HepG2 (cell line): ENCODE results near the gene CDH1. TPM values are rescaled to one million over a fixed set of nuclear protein-coding genes. Genes with fewer than 3 reads are reported as not detected.
A peak's percentile ranks its signal among the peaks of the same experiment; 100 is the strongest.

Experiments used
- ATAC-seq: fragments of 200-7000 bp; cut with Tn5 transposase; 3 replicates; pipeline ENCODE4 v1.9.1; 2020; ENCODE audit warnings: mild to moderate bottlenecking, moderate library complexity
- BruUV-seq: library from RNA; stranded (reverse); fragments of 400-500 nt; replicated peaks from 2 replicates; lab custom pipeline; 2021; lab: Mats Ljungman, UMichigan
- CTCF ChIA-PET: fragments of 300-600 bp; formaldehyde crosslinking; extraction: SDS; loops from one replicate; lab custom pipeline; 2021; ENCODE audit warnings: low total read pairs, inconsistent platforms, low intra/inter-chr PET ratio; lab: Yijun Ruan, JAX
- POLR2A ChIA-PET: fragments of 350-600 bp; sonication (Branson Sonifier 250); formaldehyde crosslinking; loops from one replicate; lab custom pipeline; 2020; ENCODE audit warnings: antibody characterized with exemption, inconsistent platforms; lab: Yijun Ruan, JAX
- DNase-seq: peaks from one replicate; pipeline ENCODE4 v3.0.0-alpha.2; 2015; ENCODE audit warnings: low spot score
- FAIRE-seq: peaks from 3 replicates; lab custom pipeline; 2011; peaks lifted over from hg19 to GRCh38; lab: Jason Lieb, UNC
- H2AFZ ChIP-seq: one replicate; pipeline ENCODE4 v1.6.1; 2011; ENCODE audit warnings: low read length, inconsistent platforms
- H3K27ac ChIP-seq: fragments of 300-600 bp; 3 replicates; pipeline ENCODE4 v1.8.0; 2011; ENCODE audit warnings: mixed run types, mild to moderate bottlenecking, mixed read lengths, low read length, inconsistent platforms; ENCODE audit not compliant: insufficient read depth; ENCODE audit errors: extremely low read length
- H3K27me3 ChIP-seq, 2 experiments: fragments of 200-600 bp in 1 of 2; 2 replicates in 1 of 2; 3 replicates in 1 of 2; pipeline versions ENCODE4 v1.6.0 to v1.8.0; 2011; ENCODE audit warnings: low read length in 2 of 2, mild to moderate bottlenecking in 2 of 2, moderate library complexity in 2 of 2, inconsistent platforms in 1 of 2; ENCODE audit not compliant: insufficient read depth in 2 of 2, control insufficient read depth in 1 of 2
- H3K36me3 ChIP-seq, 2 experiments: fragments of 200-600 bp in 1 of 2; replicated peaks in 1 of 2; 2 replicates in 1 of 2; 3 replicates in 1 of 2; pipeline versions ENCODE4 v1.5.1 to v1.8.0; 2011; ENCODE audit warnings: low read length in 2 of 2, inconsistent platforms in 1 of 2; ENCODE audit not compliant: insufficient read depth in 2 of 2, control insufficient read depth in 1 of 2
- H3K4me1 ChIP-seq: 2 replicates; pipeline ENCODE4 v1.5.1; 2012; ENCODE audit warnings: low read length, inconsistent platforms; ENCODE audit not compliant: insufficient read depth
- H3K4me2 ChIP-seq: 2 replicates; pipeline ENCODE4 v1.6.0; 2011; ENCODE audit warnings: low read depth, low read length, inconsistent platforms
- H3K4me3 ChIP-seq, 3 experiments: fragments of 200-600 bp in 1 of 3; sonication (generic), shearing (Covaris generic) in 1 of 3; replicated peaks in 1 of 3; 2 replicates each; pipeline ENCODE4 v1.5.1; 2011 to 2016; ENCODE audit warnings: low read length in 3 of 3, inconsistent platforms in 2 of 3, low read depth in 2 of 3, mild to moderate bottlenecking in 2 of 3, control low read depth in 1 of 3, mixed read lengths in 1 of 3; ENCODE audit not compliant: insufficient read depth in 1 of 3
- H3K79me2 ChIP-seq: one replicate; pipeline ENCODE4 v1.6.1; 2011; ENCODE audit warnings: low read length, inconsistent platforms; ENCODE audit not compliant: insufficient read depth
- H3K9ac ChIP-seq: 2 replicates; pipeline ENCODE4 v1.6.0; 2011; ENCODE audit warnings: mild to moderate bottlenecking, low read depth, low read length, inconsistent platforms; ENCODE audit not compliant: insufficient read depth
- H3K9me3 ChIP-seq: 2 replicates; pipeline ENCODE4 v1.5.1; 2012; ENCODE audit warnings: mild to moderate bottlenecking, low read length
- H4K20me1 ChIP-seq: 2 replicates; pipeline ENCODE4 v1.6.0; 2011; ENCODE audit warnings: inconsistent platforms, mild to moderate bottlenecking, low read length, moderate library complexity; ENCODE audit not compliant: insufficient read depth
- ATF1 ChIP-seq: IDR thresholded peaks from 2 replicates; pipeline ENCODE4 v1.6.1; 2016; ENCODE audit warnings: mild to moderate bottlenecking, control low read depth
- CBX1 ChIP-seq: IDR thresholded peaks from one replicate; pipeline ENCODE4 v1.6.1; 2016; ENCODE audit warnings: antibody characterized with exemption, low read depth
- ELF1 ChIP-seq: sonication (generic); formaldehyde crosslinking; IDR thresholded peaks from 2 replicates; pipeline ENCODE4 v1.4.0; 2020; ENCODE audit warnings: missing genetic modification reagents
- GTF3A ChIP-seq: sonication (generic); formaldehyde crosslinking; conservative IDR thresholded peaks from 2 replicates; pipeline ENCODE4 v1.4.0; 2020; ENCODE audit warnings: mild to moderate bottlenecking, missing genetic modification reagents
- PHF20 ChIP-seq: sonication (generic); formaldehyde crosslinking; IDR thresholded peaks from 2 replicates; pipeline ENCODE4 v1.5.0; 2020; ENCODE audit warnings: mild to moderate bottlenecking, missing genetic modification reagents
- RBFOX2 ChIP-seq: fragments of 200-400 bp; formaldehyde crosslinking; IDR thresholded peaks from 2 replicates; pipeline ENCODE4 v1.6.1; 2017; ENCODE audit warnings: low read depth, mild to moderate bottlenecking, low read length
- ZBTB44 ChIP-seq: sonication (generic); formaldehyde crosslinking; IDR thresholded peaks from 2 replicates; pipeline ENCODE4 v1.4.0; 2020; ENCODE audit warnings: missing genetic modification reagents
- ZNF10 ChIP-seq: sonication (generic); formaldehyde crosslinking; IDR thresholded peaks from 2 replicates; pipeline ENCODE4 v1.4.0; 2020; ENCODE audit warnings: mild to moderate bottlenecking, low read depth, missing genetic modification reagents, borderline replicate concordance
- ZNF160 ChIP-seq: sonication (generic); formaldehyde crosslinking; IDR thresholded peaks from 2 replicates; pipeline ENCODE4 v1.8.0; 2022; ENCODE audit warnings: mild to moderate bottlenecking, inconsistent platforms, missing genetic modification reagents
- ZNF337 ChIP-seq: sonication (generic); formaldehyde crosslinking; IDR thresholded peaks from 2 replicates; pipeline ENCODE4 v1.5.1; 2020; ENCODE audit warnings: missing genetic modification reagents, low read depth, mild to moderate bottlenecking, borderline replicate concordance
- ZNF597 ChIP-seq: sonication (generic); formaldehyde crosslinking; IDR thresholded peaks from 2 replicates; pipeline ENCODE4 v1.5.0; 2020; ENCODE audit warnings: missing genetic modification reagents
- ZNF776 ChIP-seq: sonication (generic); formaldehyde crosslinking; IDR thresholded peaks from 2 replicates; pipeline ENCODE4 v1.4.0; 2020; ENCODE audit warnings: mild to moderate bottlenecking, missing genetic modification reagents
- WGBS: methylation state at CpG from one replicate; pipeline ENCODE4 v1.1.6; 2017; ENCODE audit warnings: low lambda C conversion rate; 5-methylcytosine and 5-hydroxymethylcytosine counted together
- in situ Hi-C: cut with HindIII; loops from 2 replicates; pipeline ENCODE4 v1.10.0; 2017; ENCODE audit warnings: low pct_unique_long_range_greater_than_20kb; ENCODE audit not compliant: extremely low pct_ligation_motif_present
- intact Hi-C: fragments of 100-400 bp; cut with micrococcal nuclease; formaldehyde crosslinking; loops from one replicate; pipeline ENCODE4 v1.10.0; 2022; ENCODE audit not compliant: unreplicated experiment
- polyA plus RNA-seq, 8 experiments: library from polyadenylated mRNA; depleted of rRNA in 3 of 8; stranded (reverse) in 7 of 8; unstranded in 1 of 8; fragments of >200 nt; fragmentation: Illumina TruSeq in 4 of 8; extraction: Trizol in 4 of 8; gene quantifications; 2 replicates each; pipeline versions ENCODE4 v1.2.1 to v1.2.3, GENCODE V29; 2011 to 2016; ENCODE audit warnings: low read depth in 4 of 8, missing spikeins in 1 of 8, mixed read lengths in 1 of 8; ENCODE audit not compliant: insufficient read depth in 1 of 8
- total RNA-seq, 5 experiments: library from RNA; depleted of rRNA; stranded (reverse); fragments of >200 nt; fragmentation: Illumina TruSeq; extraction: Trizol; gene quantifications; 2 replicates each; pipeline ENCODE4 v1.2.3, GENCODE V29; 2016; ENCODE audit warnings: low read depth in 1 of 5
- TF ChIP-seq, protein P1 (sequence below): sonication (generic); formaldehyde crosslinking; IDR thresholded peaks from 2 replicates; pipeline ENCODE4 v1.4.0; 2020; ENCODE audit warnings: mild to moderate bottlenecking, missing genetic modification reagents, borderline replicate concordance
- TF ChIP-seq, protein P2 (sequence below): sonication (generic); formaldehyde crosslinking; IDR thresholded peaks from 2 replicates; pipeline ENCODE4 v1.4.0; 2020; ENCODE audit warnings: missing genetic modification reagents
- TF ChIP-seq, protein P3 (sequence below): sonication (generic); formaldehyde crosslinking; IDR thresholded peaks from 2 replicates; pipeline ENCODE4 v1.8.1; 2023; ENCODE audit warnings: mild to moderate bottlenecking, missing genetic modification reagents
- TF ChIP-seq, protein P4 (sequence below): sonication (generic); formaldehyde crosslinking; IDR thresholded peaks from 2 replicates; pipeline ENCODE4 v1.4.0; 2020; ENCODE audit warnings: mild to moderate bottlenecking, missing genetic modification reagents

Gene CDH1
- total and polyA plus RNA-seq, 2 of the 13 experiments (the other 11 are each of a cell fraction or from before 2014, with no cell fraction given): 0.95 to 9.8 TPM

- DNase-seq (no peak), ATAC-seq (no peak), FAIRE-seq (no peak)
- no TSS peak for BruUV-seq
- H3K4me2 ChIP-seq: no peak overlapping the region
- H3K79me2 ChIP-seq: no peaks in the 10 kb centered on the region
- H3K9me3 ChIP-seq: no peaks in the 10 kb centered on the region
- in situ Hi-C loops (no loop called here), intact Hi-C loops (no loop called here)
- peaks cover 3 to 26% of the 10 kb centered on the region in 2 experiments; a peak in 3 of 5 replicates for H3K27me3 ChIP-seq
- H3K4me1 ChIP-seq: peaks cover 8% of the 10 kb centered on the region; the same call in 1 of the 2 replicates
- no peaks in the 10 kb centered on the region for H4K20me1 ChIP-seq
- H3K4me3 ChIP-seq: no peak overlapping the region
- no peaks in the 10 kb centered on the region for H3K36me3 ChIP-seq
- no peak overlapping the region for H3K27ac ChIP-seq
- ChIA-PET CTCF (no interaction called here), POLR2A (no interaction called here)
- H2AFZ ChIP-seq: no peak overlapping the region
- H3K9ac ChIP-seq: no peak overlapping the region
- WGBS: 63% methylated on average over 5 of the region's 11 CpGs
- TF ChIP-seq ZBTB44 (no peak), PHF20 (CRISPR knock-in tag) (no peak), ATF1 (no peak), ZNF337 (no peak), ZNF160 (CRISPR knock-in tag) (no peak), ZNF776 (0 out of 2 replicates have a peak, but pooled peaks have one; percentile 38), RBFOX2 (no peak), ZNF597 (no peak), GTF3A (no peak), ZNF10 (CRISPR knock-in tag) (no peak), ELF1 (no peak), CBX1 (no peak)
- TF ChIP-seq, protein P1, sequence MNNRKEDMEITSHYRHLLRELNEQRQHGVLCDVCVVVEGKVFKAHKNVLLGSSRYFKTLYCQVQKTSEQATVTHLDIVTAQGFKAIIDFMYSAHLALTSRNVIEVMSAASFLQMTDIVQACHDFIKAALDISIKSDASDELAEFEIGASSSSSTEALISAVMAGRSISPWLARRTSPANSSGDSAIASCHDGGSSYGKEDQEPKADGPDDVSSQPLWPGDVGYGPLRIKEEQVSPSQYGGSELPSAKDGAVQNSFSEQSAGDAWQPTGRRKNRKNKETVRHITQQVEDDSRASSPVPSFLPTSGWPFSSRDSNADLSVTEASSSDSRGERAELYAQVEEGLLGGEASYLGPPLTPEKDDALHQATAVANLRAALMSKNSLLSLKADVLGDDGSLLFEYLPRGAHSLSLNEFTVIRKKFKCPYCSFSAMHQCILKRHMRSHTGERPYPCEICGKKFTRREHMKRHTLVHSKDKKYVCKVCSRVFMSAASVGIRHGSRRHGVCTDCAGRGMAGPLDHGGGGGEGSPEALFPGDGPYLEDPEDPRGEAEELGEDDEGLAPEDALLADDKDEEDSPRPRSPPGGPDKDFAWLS (CRISPR knock-in tag): no peak
- TF ChIP-seq, protein P2, sequence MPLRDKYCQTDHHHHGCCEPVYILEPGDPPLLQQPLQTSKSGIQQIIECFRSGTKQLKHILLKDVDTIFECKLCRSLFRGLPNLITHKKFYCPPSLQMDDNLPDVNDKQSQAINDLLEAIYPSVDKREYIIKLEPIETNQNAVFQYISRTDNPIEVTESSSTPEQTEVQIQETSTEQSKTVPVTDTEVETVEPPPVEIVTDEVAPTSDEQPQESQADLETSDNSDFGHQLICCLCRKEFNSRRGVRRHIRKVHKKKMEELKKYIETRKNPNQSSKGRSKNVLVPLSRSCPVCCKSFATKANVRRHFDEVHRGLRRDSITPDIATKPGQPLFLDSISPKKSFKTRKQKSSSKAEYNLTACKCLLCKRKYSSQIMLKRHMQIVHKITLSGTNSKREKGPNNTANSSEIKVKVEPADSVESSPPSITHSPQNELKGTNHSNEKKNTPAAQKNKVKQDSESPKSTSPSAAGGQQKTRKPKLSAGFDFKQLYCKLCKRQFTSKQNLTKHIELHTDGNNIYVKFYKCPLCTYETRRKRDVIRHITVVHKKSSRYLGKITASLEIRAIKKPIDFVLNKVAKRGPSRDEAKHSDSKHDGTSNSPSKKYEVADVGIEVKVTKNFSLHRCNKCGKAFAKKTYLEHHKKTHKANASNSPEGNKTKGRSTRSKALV: no peak
- TF ChIP-seq, protein P3, sequence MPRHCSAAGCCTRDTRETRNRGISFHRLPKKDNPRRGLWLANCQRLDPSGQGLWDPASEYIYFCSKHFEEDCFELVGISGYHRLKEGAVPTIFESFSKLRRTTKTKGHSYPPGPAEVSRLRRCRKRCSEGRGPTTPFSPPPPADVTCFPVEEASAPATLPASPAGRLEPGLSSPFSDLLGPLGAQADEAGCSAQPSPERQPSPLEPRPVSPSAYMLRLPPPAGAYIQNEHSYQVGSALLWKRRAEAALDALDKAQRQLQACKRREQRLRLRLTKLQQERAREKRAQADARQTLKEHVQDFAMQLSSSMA (CRISPR knock-in tag): no peak
- TF ChIP-seq, protein P4, sequence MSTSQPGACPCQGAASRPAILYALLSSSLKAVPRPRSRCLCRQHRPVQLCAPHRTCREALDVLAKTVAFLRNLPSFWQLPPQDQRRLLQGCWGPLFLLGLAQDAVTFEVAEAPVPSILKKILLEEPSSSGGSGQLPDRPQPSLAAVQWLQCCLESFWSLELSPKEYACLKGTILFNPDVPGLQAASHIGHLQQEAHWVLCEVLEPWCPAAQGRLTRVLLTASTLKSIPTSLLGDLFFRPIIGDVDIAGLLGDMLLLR (CRISPR knock-in tag): no peak
Observed at GRCh38 chr16:68695575-68695974, 41.5 kb upstream of the CDH1 start.
